GM21576 (cell line): Measurements from ENCODE around the gene FADS6.
"Not testable (repeated sequence)": the region's sequence is repeated elsewhere in the genome, so short reads cannot be mapped to it uniquely, and the experiment has no call there.

ENCODE experiments used
- ATAC-seq: cut with Tn5 transposase; IDR thresholded peaks from one replicate; pipeline ENCODE4 v1.9.1; 2021; ENCODE audit warnings: mild to moderate bottlenecking, moderate library complexity; ENCODE audit not compliant: unreplicated experiment

FADS6 gene

DNA sequence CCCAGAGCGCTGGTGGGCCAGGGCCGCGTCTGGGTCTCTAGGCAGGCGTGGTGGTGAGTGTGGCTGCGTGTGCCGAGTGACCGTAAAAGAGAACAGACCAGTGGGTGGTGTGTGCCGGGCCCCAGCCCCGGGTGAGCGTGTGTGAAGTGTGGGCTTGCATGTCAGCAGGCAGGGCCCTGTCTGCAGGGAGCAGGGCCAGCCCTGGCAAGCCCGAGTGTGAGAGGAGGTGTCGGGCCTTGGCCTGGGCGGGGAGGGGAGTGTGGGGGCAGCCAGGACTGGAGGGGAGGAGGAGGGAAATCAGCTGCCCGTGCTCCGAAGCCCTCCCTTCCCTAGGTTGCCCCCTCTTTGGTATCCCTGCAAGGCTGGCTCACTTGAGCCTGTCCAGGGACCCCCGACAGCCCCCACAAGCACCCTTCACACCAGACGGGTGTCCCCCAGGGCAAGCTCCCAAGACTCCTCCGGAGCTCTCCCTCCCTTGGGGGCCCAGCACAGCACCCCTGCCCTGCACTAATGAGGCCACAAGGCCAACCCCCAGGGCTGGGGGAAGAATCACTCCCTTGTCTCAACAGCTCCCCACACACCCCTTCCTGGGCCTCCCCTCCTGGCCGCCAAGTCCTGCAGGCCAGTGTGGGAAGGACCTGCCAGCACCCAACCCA is 27.7 kb upstream of the FADS6 start:
- ATAC-seq: no peak

DNA sequence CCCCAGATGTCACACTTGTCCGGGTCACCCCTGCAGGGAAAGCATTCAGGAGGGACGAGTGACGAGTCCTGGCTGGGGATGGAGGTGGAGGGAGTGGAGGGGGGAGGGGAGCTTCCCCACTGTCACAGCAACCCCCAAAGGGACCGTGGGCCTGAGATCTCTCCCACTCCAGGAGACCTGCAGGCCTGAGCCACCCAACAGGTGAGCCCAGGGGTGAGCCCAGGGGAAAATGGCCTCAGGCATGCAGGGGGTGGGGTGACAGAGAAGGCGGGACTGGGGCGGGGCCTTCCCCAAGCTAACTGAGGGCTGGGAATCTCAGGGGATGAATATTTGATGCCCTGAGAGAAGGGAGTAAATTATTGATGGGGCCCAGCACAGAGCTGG is 27.2 kb upstream of the FADS6 start:
- ATAC-seq: no peak

DNA sequence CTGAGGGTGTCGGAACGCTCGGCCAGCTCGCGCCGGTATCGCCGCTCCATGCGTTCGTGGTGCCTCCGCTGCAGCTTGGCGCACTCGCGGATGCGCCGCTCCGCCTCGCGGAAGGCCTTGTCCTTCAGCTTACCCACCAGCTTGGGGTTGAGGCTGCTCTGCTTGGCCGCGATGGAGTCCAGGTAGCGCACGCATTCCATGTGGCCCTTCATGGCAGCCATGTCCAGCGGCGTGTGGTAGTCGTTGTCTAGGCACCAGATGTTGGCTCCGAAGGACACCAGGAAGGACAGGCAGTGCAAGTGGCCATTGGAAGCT is 26.8 kb upstream of the FADS6 start:
- ATAC-seq: no peak

DNA sequence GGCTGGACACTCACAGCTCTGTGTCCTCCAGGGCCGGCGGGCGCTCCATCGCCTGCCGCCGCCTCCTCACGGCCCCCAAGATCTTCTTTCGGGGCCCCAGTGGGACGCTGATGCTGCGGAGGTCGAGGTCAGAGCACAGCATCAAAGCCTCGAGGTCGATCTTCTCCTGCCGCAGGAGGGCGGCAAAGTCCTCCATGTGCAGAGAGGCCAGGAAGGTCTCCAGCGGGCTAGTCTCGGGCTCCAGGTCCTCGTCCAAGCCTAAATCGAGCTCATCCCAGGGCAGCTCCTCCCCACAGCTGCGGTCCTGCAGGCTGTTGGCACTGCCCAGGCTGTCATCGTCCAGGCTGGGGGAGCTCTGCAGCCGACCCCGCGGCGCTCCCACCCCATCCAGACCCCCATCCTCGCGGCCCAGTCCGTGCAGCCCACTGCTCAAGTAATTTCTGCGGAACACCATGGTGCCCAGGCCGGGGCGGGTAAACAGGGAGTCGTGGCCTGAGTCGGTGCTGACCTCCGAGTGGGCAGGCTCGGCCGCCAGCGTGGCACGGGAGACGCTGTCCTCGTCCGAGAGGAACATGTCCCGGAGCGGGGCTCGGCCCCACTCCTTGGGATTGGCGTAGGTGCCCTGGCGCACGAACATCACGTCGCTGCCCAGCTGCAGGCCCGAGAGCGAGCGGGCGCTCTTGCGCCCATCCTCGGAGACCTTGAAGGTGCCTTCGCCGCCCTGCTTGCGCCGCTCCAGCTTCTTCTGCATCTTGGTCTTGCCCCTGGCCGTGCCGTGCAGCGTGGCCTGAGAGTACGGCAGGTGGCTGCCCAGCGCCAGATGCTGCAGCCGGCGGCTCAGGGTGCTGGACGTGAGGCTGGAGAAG is 26.2 kb upstream of the FADS6 start:
- no peak for ATAC-seq

DNA sequence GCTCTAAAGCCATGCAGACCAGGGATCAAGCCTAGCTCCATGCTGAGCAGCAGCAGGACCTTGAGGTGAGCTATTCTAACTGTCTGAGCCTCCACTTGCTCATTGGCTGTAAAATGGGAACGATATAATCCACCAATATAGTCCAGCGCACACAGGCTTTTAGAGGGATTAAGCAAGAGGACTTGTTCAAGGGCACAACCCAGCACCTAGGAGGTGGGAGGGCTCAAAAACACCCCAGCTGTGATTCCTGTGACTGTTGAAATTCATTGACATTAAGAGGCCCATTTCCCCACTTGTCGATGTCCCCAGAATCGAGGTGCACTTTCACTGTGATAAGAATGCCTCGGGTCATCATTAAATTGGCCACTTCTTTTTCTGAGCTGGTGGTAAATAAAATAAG is 25.5 kb upstream of the FADS6 start:
- no peak for ATAC-seq

DNA sequence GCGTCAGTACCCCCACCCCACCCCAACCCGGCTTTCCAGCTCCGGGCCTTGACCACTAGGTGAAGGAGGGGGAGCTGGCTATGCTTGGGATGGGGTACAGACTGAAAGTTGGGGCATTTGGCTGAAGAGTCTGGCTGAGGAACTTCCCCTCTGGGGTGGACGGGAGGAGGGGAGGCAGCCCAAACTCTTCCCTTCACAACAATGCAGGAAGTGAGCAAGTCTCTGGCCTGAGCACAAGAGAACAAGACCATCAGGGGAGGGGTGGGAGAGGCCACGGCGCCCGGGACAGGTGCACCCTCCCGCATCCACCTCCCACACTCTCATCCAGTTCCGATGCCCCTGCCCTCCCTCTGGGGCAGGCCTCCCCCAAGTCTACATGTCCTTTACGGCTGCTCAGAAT is 24.0 kb upstream of the FADS6 start:
- ATAC-seq: no peak

DNA sequence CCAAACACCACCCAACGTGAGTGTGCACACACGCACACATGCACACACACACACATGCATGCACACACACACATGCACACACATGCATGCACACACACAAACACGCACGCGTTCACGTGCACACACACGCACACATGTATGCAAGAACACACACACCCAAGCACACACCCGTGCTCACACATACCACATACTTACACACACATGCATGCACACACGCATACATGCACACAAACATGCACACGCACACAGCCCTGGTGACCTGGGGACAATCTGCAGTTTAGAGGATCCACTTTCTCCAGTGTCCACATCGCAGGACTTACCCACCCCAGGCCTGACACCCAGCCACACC is 23.4 kb upstream of the FADS6 start:
- no peak for ATAC-seq

DNA sequence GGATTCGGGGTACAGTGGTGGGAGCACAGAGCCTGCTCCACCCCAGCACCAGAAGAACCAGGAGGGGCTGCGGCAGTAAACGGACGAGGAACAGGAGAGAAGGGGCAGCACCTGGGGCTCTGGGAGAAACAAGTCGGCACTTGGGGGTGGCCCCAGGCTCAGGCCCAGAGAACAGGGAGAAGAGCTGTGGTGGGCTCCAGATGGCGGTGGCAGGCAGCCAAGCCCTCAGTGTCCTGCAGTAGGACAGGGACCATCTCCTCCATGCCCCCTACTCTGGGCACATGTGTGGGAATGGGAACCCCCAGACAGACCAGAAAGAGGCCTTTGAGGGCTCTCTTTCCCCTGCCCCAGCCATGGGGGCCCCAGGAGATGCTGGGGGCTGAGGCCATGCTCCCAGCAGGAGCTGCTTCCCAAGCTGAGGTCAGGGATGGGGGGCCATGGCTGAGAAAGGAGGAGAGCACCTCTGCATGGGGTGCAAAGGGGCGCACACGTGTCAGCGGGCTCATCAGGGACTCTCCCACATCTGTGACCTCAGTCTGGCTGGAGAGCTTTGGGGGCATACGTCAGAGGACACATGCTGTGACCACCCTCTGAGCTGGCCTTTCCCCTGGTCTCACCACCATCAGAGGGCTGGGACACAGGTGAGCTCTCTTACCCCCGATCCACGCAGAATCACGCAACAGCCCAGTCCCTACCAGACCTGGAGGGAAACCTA is 22.9 kb upstream of the FADS6 start:
- ATAC-seq: no peak

DNA sequence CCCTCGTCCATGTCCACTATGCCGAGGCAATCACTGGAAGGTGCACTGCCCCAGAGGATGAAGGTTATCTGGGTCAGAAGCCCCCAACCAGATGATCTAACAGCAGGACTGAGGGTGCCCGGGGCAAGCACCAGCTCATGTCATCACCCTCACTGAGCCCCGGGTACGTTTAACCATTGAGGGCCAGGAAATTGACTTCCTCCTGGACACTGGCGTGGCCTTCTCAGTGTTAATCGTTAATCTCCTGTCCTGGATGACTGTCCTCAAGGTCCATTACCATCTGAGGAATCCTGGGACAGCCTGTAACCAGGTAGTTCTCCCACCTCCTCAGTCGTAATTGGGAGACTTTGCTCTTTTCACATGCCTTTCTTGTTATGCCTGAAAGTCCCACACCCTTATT is 18.0 kb upstream of the FADS6 start:
- ATAC-seq: not testable (repeated sequence)

DNA sequence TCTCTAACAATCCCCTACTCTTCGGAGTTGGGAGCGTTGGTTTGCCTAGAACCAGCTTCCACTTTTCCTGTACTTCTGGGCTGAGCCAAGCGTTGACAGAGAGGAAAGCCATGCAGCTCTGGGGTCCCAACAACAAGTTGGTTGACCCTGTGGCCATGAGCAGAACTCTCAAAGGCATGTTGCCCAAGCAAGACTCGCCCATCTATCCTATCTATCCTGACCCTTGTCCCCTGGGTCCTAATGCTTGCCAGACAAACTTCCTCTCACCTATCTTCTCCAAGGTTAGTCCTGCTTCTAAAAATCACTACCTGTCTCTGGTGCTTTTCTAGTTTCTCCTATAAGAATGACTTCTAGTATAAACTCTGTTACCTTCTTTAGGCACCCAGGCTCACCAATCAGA is 15.7 kb upstream of the FADS6 start:
- not testable (repeated sequence) for ATAC-seq

DNA sequence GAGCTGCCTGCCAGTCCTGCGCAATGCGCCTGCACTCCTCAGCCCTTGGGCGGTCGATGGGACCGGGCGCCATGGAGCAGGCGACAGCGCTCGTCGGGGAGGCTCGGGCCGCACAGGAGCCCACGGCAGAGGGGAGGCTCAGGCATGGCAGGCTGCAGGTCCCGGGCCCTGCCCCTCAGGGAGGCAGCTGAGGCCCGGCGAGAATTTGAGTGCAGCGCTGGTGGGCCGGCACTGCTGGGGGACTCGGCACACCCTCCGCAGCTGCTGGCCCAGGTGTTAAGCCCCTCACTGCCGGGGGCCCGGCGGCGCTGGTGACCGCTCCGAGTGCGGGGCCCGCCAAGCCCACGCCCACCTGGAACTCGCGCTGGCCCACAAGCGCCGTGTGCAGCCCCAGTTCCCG is 13.6 kb upstream of the FADS6 start:
- no peak for ATAC-seq

DNA sequence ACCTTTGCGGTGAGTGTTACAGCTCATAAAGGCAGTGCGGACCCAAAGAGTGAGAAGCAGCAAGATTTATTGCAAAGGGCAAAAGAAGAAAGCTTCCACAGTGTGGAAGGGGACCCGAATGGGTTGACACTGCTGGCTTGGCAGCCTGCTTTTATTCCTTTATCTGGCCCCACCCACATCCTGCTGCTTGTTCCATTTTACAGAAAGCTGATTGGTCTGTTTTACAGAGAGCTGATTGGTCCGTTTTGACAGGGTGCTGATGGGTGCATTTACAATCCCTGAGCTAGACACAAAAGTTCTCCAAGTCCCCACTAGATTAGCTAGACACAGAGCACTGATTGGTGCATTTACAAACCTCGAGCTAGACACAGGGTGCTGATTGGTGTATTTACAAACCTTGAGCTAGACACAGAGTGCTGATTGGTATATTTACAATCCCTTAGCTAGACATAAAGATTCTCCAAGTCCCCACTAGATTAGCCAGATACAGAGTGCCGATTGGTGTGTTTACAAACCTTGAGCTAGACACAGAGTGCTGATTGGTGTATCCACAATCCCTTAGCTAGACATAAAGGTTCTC is 12.9 kb upstream of the FADS6 start:
- not testable (repeated sequence) for ATAC-seq

DNA sequence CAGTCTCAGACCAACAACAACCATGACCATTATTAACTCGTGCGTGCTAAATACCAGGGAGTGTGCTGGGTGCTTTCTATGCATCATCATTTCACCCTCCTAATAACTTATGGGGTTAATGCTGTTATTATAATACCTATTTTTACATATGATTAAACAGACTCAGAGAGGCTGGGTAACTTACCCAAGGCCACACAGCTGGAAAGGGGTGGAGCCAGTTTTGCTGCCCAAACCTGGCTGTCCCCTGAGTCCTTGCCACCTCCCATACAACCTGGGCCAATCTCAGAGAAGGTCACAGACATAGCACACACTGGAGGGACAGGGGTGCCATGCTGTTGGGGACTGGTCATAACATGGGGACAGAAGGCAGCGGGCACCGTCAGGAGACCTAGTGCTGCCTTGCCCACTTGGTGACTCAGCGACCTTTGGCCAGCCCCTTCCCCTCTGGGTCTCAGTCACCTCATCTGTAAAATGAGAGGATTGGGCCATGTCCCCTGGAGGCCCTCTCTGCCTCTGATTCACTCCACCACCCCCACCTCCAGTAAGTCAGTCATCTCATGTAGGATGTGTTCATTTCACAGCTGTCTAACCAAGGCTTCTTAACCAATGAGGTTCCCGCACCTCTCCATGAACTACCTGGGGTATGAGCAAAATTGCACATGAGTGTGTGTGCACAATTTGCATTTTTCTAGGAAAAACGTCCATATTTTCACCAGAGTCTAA is 11.4 kb upstream of the FADS6 start:
- no peak for ATAC-seq

DNA sequence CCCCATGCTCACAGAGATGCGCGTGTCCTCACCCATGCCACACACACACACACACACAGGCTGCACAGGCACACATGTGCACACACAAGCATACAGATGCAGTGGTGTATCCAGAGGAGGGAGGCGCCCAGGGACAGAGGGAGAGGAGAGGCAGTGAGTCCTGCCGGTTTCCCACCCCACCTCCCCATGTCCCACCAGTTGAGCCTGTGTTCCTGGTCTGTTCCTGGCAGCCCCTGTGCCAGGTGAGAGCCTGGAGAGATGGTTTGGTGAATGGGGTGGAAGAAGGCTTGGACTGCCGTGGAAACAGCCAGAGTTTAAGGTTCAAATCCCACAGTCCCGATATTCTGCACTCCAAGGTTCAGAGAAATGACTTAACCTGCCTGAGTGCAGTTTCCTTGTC is 10.2 kb upstream of the FADS6 start:
- ATAC-seq: no peak

DNA sequence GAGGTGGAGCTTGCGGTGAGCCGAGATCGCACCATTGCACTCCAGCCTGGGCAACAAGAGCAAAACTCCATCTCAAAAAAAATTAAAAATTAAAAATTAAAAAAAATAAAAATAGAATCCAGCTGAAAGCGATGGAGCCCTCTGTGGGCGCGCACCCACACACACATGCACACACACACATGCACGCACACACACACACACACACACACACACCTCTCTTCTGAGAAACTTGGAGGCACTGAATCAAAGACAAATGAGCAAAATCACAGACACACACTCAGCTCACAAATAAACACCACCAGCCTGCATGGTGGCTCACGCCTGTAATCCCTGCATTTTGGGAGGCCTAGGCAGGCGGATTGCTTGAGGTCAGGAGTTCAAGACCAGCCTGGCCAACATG is 9.6 kb upstream of the FADS6 start:
- ATAC-seq: no peak

DNA sequence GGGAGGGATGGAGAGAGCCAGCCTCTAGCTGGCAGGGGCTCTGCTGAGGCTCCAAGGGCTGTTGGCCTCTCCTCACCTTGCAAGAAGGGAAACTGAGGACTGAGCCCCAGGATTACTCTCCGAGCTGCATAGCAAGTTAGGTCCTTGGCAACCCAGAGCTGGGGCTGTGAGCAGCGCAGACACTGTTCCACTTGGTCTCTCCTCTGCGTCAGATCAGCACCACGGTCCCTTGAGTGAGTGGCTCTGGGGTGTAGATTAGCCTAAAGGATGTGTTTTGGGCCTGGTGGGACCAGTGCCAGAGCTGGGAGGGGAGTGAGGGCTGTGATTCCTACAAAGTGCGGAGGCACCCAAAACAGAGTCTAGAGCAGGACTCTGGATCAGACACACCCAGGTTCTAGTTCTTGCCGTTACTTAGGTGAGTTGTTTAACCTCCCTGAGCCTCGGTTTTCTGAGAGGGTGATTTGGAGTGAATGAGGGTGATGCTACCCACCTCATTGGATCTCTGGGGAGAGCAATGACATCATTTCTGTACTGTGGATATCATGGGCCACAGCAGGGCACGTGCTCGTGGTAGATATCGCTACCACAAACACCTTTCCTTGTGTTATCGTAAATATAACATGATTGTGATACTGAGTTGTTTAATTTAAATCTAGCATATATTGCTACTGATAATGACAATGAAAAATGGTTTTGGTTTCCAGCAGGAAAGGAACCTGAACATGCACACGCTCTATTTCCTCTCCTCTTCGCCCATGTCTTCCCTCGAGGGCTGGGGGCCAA is 8.1 kb upstream of the FADS6 start:
- no peak for ATAC-seq

DNA sequence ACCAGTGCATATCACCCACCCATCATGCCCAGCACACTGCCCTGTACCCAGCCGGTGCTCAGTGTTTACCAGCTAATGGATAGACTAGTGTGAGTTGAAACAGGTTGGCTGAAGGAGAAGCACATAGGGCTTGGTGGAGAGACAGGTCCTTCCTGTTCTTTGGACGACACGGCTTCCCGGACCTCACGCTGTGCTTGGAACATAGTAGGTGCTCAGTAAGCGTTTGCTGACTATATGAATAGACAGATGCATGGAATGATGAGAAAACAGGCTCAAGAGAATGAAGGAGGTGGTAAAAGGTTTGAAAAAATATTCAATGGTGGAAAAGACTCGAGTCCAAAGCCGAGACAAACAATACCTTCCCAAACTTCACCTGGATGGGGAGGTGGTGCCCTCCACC is 6.8 kb upstream of the FADS6 start:
- ATAC-seq: no peak

DNA sequence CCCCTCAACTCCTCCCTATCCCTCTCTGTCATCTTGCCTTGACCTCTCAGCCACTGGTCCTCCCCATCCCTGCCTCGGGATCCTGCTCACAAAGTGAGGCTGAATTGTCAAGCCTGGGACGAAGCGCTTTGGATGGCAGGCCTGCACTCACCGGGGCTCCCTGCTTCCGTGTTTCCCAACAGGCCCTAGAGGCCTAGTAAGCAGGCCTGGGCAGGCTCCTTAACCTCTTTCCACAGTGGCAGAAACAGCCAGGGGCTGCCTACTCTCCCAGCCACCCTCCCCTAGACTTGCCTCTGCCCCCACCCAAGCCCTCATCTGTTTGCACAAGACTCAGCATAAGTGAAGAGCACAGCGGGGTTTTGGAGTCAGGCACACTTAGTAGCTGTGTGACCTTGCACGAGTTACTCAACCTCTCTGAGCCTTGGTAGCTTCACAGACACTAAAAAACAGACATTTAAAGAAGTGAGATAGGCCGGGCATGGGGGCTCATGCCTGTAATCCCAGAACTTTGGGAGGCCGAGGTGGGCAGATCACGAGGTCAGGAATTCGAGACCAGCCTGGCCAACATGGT is 5.0 kb upstream of the FADS6 start:
- ATAC-seq: no peak

DNA sequence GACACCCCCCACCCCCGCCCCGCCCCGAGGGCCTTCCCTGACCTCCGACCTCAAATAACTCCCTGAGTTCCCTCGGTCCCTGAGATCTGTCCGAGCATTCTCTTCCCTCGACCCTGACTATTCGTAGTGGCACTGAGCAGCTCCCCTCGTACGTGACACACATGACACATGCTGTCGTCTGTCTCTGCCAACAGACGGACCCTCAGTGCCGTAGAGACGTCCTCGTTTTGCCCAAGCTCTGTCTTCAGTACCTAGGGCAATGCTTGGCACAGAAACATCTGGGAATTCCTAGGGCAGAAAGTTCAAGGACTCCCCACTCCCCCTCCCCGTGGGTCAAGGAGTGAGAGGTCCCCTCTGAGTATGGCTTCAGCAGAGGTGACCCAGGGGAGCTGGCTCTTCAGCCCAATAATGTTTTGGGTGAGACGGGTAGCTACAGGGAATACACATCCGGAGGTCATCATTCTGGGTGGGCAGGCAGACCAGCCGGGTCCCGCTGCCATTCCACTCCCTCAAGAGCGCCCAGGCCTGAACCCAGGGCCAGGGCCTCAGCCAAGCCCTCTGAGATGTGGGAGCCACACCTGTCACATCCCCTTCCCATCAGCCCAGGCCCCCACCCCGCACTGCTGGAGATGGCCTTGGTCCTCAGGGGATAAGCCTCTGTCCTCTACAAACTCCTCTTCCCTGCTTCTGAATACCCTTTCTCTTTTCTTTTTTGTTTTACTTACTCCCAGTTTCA is 671 bp upstream of the FADS6 start:
- no peak for ATAC-seq
